SK-N-SH treated with all-trans-retinoic acid at 6 μM for 48 hours (cell line): ENCODE results near the gene PCTP.

Source experiments
- CSRNP3 ChIP-seq: fragments of 250-450 bp; sonication (Bioruptor Pico); IDR thresholded peaks from 2 replicates; pipeline ENCODE4 v1.5.1; 2021; ENCODE audit warnings: mild to moderate bottlenecking, moderate library complexity
- GLIS3 ChIP-seq: fragments of 250-450 bp; sonication (Bioruptor Pico); IDR thresholded peaks from 2 replicates; pipeline ENCODE4 v1.5.0; 2020; ENCODE audit warnings: mild to moderate bottlenecking, moderate library complexity
- ISL1 ChIP-seq: fragments of 250-450 bp; sonication (Bioruptor Pico); IDR thresholded peaks from 2 replicates; pipeline ENCODE4 v2.1.2; 2022; ENCODE audit warnings: mild to moderate bottlenecking, moderate library complexity
- PPARA ChIP-seq: fragments of 250-450 bp; sonication (Bioruptor Pico); IDR thresholded peaks from 2 replicates; pipeline ENCODE4 v1.5.0; 2020; ENCODE audit warnings: mild to moderate bottlenecking, borderline replicate concordance
- ZNF565 ChIP-seq: fragments of 450-650 bp; formaldehyde crosslinking; conservative IDR thresholded peaks from 2 replicates; pipeline ENCODE4 v1.5.0; 2020; ENCODE audit warnings: low read depth, mild to moderate bottlenecking, moderate library complexity
- ZNF70 ChIP-seq: fragments of 450-650 bp; formaldehyde crosslinking; IDR thresholded peaks from 2 replicates; pipeline ENCODE4 v1.5.0; 2020; ENCODE audit warnings: mild to moderate bottlenecking, moderate library complexity

- TF ChIP-seq ZNF70 (CRISPR knock-in tag), result no peak
- no peak for TF ChIP-seq PPARA (CRISPR knock-in tag)
- TF ChIP-seq GLIS3 (CRISPR knock-in tag), result no peak
- no peak for TF ChIP-seq ISL1 (CRISPR knock-in tag)
- TF ChIP-seq CSRNP3 (CRISPR knock-in tag), result no peak
- no peak for TF ChIP-seq ZNF565 (CRISPR knock-in tag)
Measured at GRCh38 chr17:55794725-55795482, 44.1 kb downstream of the PCTP start.
